KMS-11 (cell line): ENCODE results near the gene NMRK2.
"Not testable (repeated sequence)": the region's sequence is repeated elsewhere in the genome, so short reads cannot be mapped to it uniquely, and the experiment has no call there.

Experiments
- H2AFZ ChIP-seq: fragments of 200-600 bp; sonication (generic); 2 replicates; pipeline ENCODE4 v1.6.1; 2016; ENCODE audit warnings: antibody characterized with exemption, mixed run types, low read depth
- H3K27ac ChIP-seq: fragments of 200-600 bp; sonication (generic); 2 replicates; pipeline ENCODE4 v1.6.1; 2016; ENCODE audit warnings: mild to moderate bottlenecking, mixed run types
- H3K27me3 ChIP-seq: fragments of 200-600 bp; sonication (generic); 2 replicates; pipeline ENCODE4 v1.6.1; 2017; ENCODE audit warnings: mild to moderate bottlenecking, low read depth, mixed run types, moderate library complexity; ENCODE audit not compliant: insufficient read depth
- H3K36me3 ChIP-seq: fragments of 200-600 bp; sonication (generic); 2 replicates; pipeline ENCODE4 v1.6.1; 2017; ENCODE audit warnings: mild to moderate bottlenecking, mixed run types; ENCODE audit not compliant: insufficient read depth
- H3K4me1 ChIP-seq: fragments of 200-600 bp; sonication (generic); 2 replicates; pipeline ENCODE4 v1.6.1; 2016; ENCODE audit warnings: mild to moderate bottlenecking, low read depth, mixed run types; ENCODE audit not compliant: poor library complexity, severe bottlenecking
- H3K4me2 ChIP-seq: fragments of 200-600 bp; sonication (generic); 2 replicates; pipeline ENCODE4 v1.7.0; 2016; ENCODE audit warnings: mild to moderate bottlenecking, mixed run types
- H3K4me3 ChIP-seq: fragments of 200-600 bp; sonication (generic); IDR thresholded peaks from 2 replicates; pipeline ENCODE4 v1.6.1; 2017; ENCODE audit warnings: low read depth, low read length, mixed read lengths; ENCODE audit not compliant: insufficient read depth
- H3K79me2 ChIP-seq: fragments of 200-600 bp; sonication (generic); 2 replicates; pipeline ENCODE4 v1.6.1; 2016; ENCODE audit warnings: low read depth, mixed run types; ENCODE audit not compliant: insufficient read depth
- H3K9ac ChIP-seq: fragments of 200-600 bp; sonication (generic); 2 replicates; pipeline ENCODE4 v1.6.1; 2016; ENCODE audit warnings: mild to moderate bottlenecking, mixed run types
- H4K20me1 ChIP-seq: fragments of 200-600 bp; sonication (generic); 2 replicates; pipeline ENCODE4 v1.6.1; 2016; ENCODE audit warnings: mild to moderate bottlenecking, mixed run types; ENCODE audit not compliant: insufficient read depth
- CTCF ChIP-seq: fragments of 200-600 bp; sonication (generic); conservative IDR thresholded peaks from 2 replicates; pipeline ENCODE4 v1.6.1; 2017; ENCODE audit warnings: low read depth, mild to moderate bottlenecking, antibody characterized with exemption, low read length, moderate library complexity, mixed read lengths

Gene NMRK2

GRCh38 chr19:3949997-3950859 is 17.4 kb downstream of the NMRK2 start:
- Histone ChIP-seq H3K27me3 (peaks cover 45% of the 10 kb centered on the region), H3K36me3 (no peaks in the 10 kb centered on the region), H3K4me2 (no peak overlapping the region), H3K4me1 (no peaks in the 10 kb centered on the region), H3K4me3 (no peak overlapping the region), H4K20me1 (no peaks in the 10 kb centered on the region), H2AFZ (no peak overlapping the region), H3K79me2 (no peaks in the 10 kb centered on the region), H3K9ac (no peak overlapping the region), H3K27ac (no peak overlapping the region)
- no peak for TF ChIP-seq CTCF

- H3K36me3 ChIP-seq = no peaks in the 10 kb centered on the region
- no peaks in the 10 kb centered on the region for H3K4me1 ChIP-seq
- peaks cover 37% of the 10 kb centered on the region for H3K27me3 ChIP-seq
- H3K4me2 ChIP-seq = no peak overlapping the region
- H3K79me2 ChIP-seq = no peaks in the 10 kb centered on the region
- TF ChIP-seq CTCF = no peak
- H2AFZ ChIP-seq = no peak overlapping the region
- no peak overlapping the region for H3K9ac ChIP-seq
- H3K4me3 ChIP-seq = no peak overlapping the region
- no peak overlapping the region for H3K27ac ChIP-seq
- no peaks in the 10 kb centered on the region for H4K20me1 ChIP-seq
These were observed 18.3 kb downstream of the NMRK2 start for GRCh38 chr19:3950871-3951861.

GRCh38 chr19:3952755-3953276 is 19.9 kb downstream of the NMRK2 start:
- H3K4me1 ChIP-seq, H3K4me2 ChIP-seq, H4K20me1 ChIP-seq, H2AFZ ChIP-seq, H3K27ac ChIP-seq, H3K79me2 ChIP-seq, H3K4me3 ChIP-seq, H3K36me3 ChIP-seq, H3K9ac ChIP-seq: not testable (repeated sequence)
- peaks cover 24% of the 10 kb centered on the region; the same call in 1 of the 2 replicates for H3K27me3 ChIP-seq

DNA sequence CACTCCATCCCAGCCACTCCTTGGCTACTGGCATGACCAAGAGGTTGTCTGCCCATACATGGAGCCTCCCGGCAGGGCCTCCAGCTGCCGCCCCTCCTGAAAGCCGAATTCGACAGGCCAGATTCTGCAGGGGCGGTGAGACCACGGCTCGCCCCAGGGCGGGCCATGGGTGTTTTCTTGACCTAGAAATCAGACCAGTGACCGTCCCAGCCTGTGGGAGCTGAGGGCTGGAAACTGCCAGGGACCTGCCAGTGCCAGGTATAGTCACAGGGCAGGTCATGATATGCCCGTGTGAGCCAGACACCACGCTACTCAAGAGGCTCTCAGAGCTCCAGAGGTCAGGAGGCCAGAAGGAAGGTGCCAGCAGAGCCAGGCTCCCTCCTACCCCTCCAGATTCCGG is 21.2 kb downstream of the NMRK2 start:
- Histone ChIP-seq H3K4me2 (no peak overlapping the region), H3K36me3 (no peaks in the 10 kb centered on the region), H3K27ac (no peak overlapping the region), H3K4me1 (no peaks in the 10 kb centered on the region), H4K20me1 (no peaks in the 10 kb centered on the region), H2AFZ (no peak overlapping the region), H3K9ac (no peak overlapping the region), H3K4me3 (no peak overlapping the region), H3K79me2 (no peaks in the 10 kb centered on the region), H3K27me3 (peaks cover 15% of the 10 kb centered on the region; the same call in 1 of the 2 replicates)
- no peak for TF ChIP-seq CTCF

GRCh38 chr19:3955276-3955675 is 22.4 kb downstream of the NMRK2 start:
- H3K4me2 ChIP-seq, H3K4me1 ChIP-seq, H3K27ac ChIP-seq, H3K4me3 ChIP-seq, H3K36me3 ChIP-seq, H4K20me1 ChIP-seq, H2AFZ ChIP-seq, H3K9ac ChIP-seq, H3K79me2 ChIP-seq: not testable (repeated sequence)
- peaks cover 10% of the 10 kb centered on the region; the same call in 1 of the 2 replicates for H3K27me3 ChIP-seq
